Trophoblast cell (in vitro differentiated cells and primary cell): Measurements from ENCODE around the gene ZNF865.
"Not testable (repeated sequence)": the region's sequence is repeated elsewhere in the genome, so short reads cannot be mapped to it uniquely, and the experiment has no call there.

Experiments
- DNase-seq, 2 donors: peaks; one replicate each; pipeline ENCODE4 v3.0.0-alpha.2; 2016
- H2AFZ ChIP-seq: 2 replicates; pipeline ENCODE4 v1.6.1; 2013; ENCODE audit warnings: low read length, moderate library complexity, mild to moderate bottlenecking; ENCODE audit not compliant: insufficient read depth, poor library complexity
- H2AK5ac ChIP-seq: 2 replicates; pipeline ENCODE4 v1.6.1; 2013; ENCODE audit warnings: mild to moderate bottlenecking, low read length
- H2BK120ac ChIP-seq: 2 replicates; pipeline ENCODE4 v1.6.1; 2013; ENCODE audit warnings: low read length, mild to moderate bottlenecking, moderate library complexity; ENCODE audit not compliant: insufficient read depth, poor library complexity
- H2BK12ac ChIP-seq: 2 replicates; pipeline ENCODE4 v1.6.1; 2013; ENCODE audit warnings: mild to moderate bottlenecking, low read length, moderate library complexity
- H2BK5ac ChIP-seq: 2 replicates; pipeline ENCODE4 v1.6.1; 2013; ENCODE audit warnings: low read length, low read depth, moderate library complexity, mild to moderate bottlenecking; ENCODE audit not compliant: poor library complexity
- H3K14ac ChIP-seq: 2 replicates; pipeline ENCODE4 v1.6.1; 2013; ENCODE audit warnings: mild to moderate bottlenecking, low read length
- H3K18ac ChIP-seq: 2 replicates; pipeline ENCODE4 v1.6.1; 2013; ENCODE audit warnings: mild to moderate bottlenecking, low read length
- H3K23ac ChIP-seq: 2 replicates; pipeline ENCODE4 v1.6.1; 2013; ENCODE audit warnings: low read length
- H3K27ac ChIP-seq: 2 replicates; pipeline ENCODE4 v1.5.1; 2013; ENCODE audit warnings: low read depth, mild to moderate bottlenecking, inconsistent platforms, low read length, moderate library complexity
- H3K27me3 ChIP-seq: 2 replicates; pipeline ENCODE4 v1.6.1; 2013; ENCODE audit warnings: inconsistent platforms, mild to moderate bottlenecking, low read length, moderate library complexity; ENCODE audit not compliant: insufficient read depth
- H3K36me3 ChIP-seq, 2 experiments: 1 replicate in 1 of 2; 2 replicates in 1 of 2; pipeline ENCODE4 v1.6.1; 2013; ENCODE audit warnings: low read length in 2 of 2, mild to moderate bottlenecking in 2 of 2, moderate library complexity in 1 of 2; ENCODE audit not compliant: insufficient read depth in 2 of 2, control insufficient read depth in 1 of 2
- H3K4ac ChIP-seq: 2 replicates; pipeline ENCODE4 v1.6.1; 2013; ENCODE audit warnings: low read depth, mild to moderate bottlenecking, low read length, moderate library complexity
- H3K4me1 ChIP-seq, 2 experiments: 1 replicate in 1 of 2; 2 replicates in 1 of 2; pipeline ENCODE4 v1.6.1; 2013; ENCODE audit warnings: low read length in 2 of 2, mild to moderate bottlenecking in 2 of 2, moderate library complexity in 1 of 2; ENCODE audit not compliant: insufficient read depth in 2 of 2, control insufficient read depth in 1 of 2
- H3K4me2 ChIP-seq: 2 replicates; pipeline ENCODE4 v1.6.1; 2013; ENCODE audit warnings: inconsistent platforms, mild to moderate bottlenecking, low read length, moderate library complexity
- H3K4me3 ChIP-seq: 2 replicates; pipeline ENCODE4 v1.5.1; 2013; ENCODE audit warnings: mild to moderate bottlenecking, low read depth, low read length, inconsistent platforms
- H3K79me1 ChIP-seq: one replicate; pipeline ENCODE4 v1.6.1; 2013; ENCODE audit warnings: low read length
- H3K79me2 ChIP-seq: 2 replicates; pipeline ENCODE4 v1.6.1; 2013; ENCODE audit warnings: low read length, mild to moderate bottlenecking; ENCODE audit not compliant: control insufficient read depth, insufficient read depth, poor library complexity
- H3K9ac ChIP-seq: 2 replicates; pipeline ENCODE4 v1.6.1; 2013; ENCODE audit warnings: mild to moderate bottlenecking, low read length
- H3K9me3 ChIP-seq: 2 replicates; pipeline ENCODE4 v1.6.1; 2013; ENCODE audit warnings: low read depth, mild to moderate bottlenecking, control low read depth, inconsistent platforms, low read length; ENCODE audit not compliant: insufficient read depth
- H4K12ac ChIP-seq: 2 replicates; pipeline ENCODE4 v1.6.1; 2013; ENCODE audit warnings: low read depth, mild to moderate bottlenecking, low read length, moderate library complexity
- H4K8ac ChIP-seq: 2 replicates; pipeline ENCODE4 v1.6.1; 2013; ENCODE audit warnings: low read depth, mild to moderate bottlenecking, low read length, moderate library complexity
- H4K91ac ChIP-seq: one replicate; pipeline ENCODE4 v1.6.1; 2013; ENCODE audit warnings: low read depth, mild to moderate bottlenecking, low read length, moderate library complexity
- WGBS: extraction: QIAGEN DNeasy Blood & Tissue Kit; methylation state at CpG from one replicate; pipeline ENCODE4 v1.1.7; 2013; ENCODE audit warnings: missing lambda C conversion rate; ENCODE audit not compliant: insufficient read length, insufficient coverage; ENCODE audit errors: extremely low coverage; 5-methylcytosine and 5-hydroxymethylcytosine counted together

Gene ZNF865

DNA sequence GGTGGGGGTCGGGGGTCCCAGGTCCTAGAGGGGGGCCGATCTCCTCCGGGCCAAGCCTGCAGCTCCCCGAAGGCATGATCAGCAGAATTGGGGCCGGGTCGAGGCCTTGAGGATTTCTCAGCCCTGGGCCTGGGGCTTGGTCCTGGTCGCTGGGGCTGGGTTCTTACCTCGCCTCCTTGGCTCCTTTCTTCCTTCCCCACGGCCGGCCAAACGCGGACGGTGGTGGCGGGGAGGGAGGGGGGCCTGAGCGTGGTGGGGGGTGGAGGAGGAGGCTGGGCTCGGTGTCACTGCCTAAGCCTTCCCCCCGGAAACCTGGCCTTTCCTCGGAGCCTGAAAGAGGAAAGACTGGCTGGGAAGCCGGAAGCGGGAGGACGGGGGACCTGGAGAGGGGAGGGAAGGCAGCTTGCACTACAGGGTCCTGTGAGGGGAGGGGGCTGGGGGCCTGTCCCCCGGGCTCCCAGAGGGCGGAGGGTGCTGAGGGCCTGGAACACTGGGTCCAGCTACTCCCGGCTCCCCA, 24.8 kb upstream of the ZNF865 start, which contains the start of gene ZNF579:
Gene ZNF579 (minus strand): TSS at position 221 of the 517 bp plus-strand sequence. CDS start 1,209 bp downstream, outside the sequence.
- Histone ChIP-seq H3K23ac (no peak within 1 kb of the TSS), H3K27ac (peak within 1 kb of the TSS; percentile 94), H3K9ac (peak within 1 kb of the TSS; percentile 98), H3K79me1 (peaks cover 16% of the 10 kb centered on the region), H3K4ac (peak within 1 kb of the TSS; percentile 84), H3K4me1 (peaks cover 5 to 9% of the 10 kb centered on the region in 2 experiments), H2BK12ac (no peak within 1 kb of the TSS), H3K36me3 (peaks cover 25 to 26% of the 10 kb centered on the region in 2 experiments), H3K79me2 (peaks cover 13% of the 10 kb centered on the region), H2AK5ac (peak within 1 kb of the TSS; percentile 97), H3K9me3 (peaks cover 2% of the 10 kb centered on the region), H3K18ac (peak within 1 kb of the TSS; percentile 96), H3K4me2 (peak within 1 kb of the TSS; percentile 81), H4K91ac (peak within 1 kb of the TSS; percentile 96), H2BK120ac (peak within 1 kb of the TSS; percentile 65), H3K4me3 (peak within 1 kb of the TSS; percentile 92), H2BK5ac (peak within 1 kb of the TSS; percentile 86), H4K12ac (peak within 1 kb of the TSS; percentile 86), H4K8ac (peak within 1 kb of the TSS; percentile 94), H3K14ac (peak within 1 kb of the TSS; percentile 91), H2AFZ (peak within 1 kb of the TSS; percentile 68), H3K27me3 (no peaks in the 10 kb centered on the region)
- DNase-seq: peak in 1 of 2 donors; percentile 19
- no CpG with 5 or more reads among the region's 24 CpGs for WGBS

DNA sequence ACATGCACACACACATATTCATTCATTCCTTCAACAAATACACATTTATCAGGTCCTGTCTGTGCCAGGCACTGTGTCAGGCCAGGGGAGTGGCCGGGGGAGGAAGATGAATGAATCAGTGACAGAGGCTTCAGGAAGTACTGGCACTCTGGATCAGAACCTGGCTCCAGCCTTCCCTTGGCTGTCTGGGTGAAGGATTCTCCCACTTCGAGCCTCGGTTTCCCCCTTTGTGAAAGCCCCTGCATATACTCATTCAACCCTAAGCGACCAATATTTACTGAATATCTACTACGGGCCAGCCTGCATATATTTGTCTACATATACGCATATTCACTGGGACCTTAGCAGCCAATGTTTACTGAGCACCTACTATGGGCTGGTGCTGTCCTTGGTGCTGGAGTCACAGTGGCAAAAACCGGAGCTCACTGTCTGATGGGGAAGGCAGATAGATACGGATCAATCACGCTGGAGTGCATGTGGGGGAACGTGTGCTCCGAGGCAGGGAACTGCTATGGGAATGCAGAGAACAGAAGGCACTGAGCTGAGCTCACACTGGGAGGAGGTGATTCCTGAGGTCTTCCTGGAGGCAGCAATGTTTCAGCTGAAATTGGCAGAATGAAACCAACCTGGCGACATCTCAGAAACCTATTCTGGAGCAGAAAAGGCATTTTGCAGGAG, 24.2 kb upstream of the ZNF865 start:
- H3K4me3 ChIP-seq: peak overlapping the region; percentile 59
- peaks cover 19% of the 10 kb centered on the region for H3K79me1 ChIP-seq
- H3K36me3 ChIP-seq: peaks cover 25 to 26% of the 10 kb centered on the region in 2 experiments
- H4K91ac ChIP-seq: peak overlapping the region; percentile 78
- H3K9me3 ChIP-seq: peaks cover 2% of the 10 kb centered on the region
- H3K27me3 ChIP-seq: no peaks in the 10 kb centered on the region
- WGBS: no CpG with 5 or more reads among the region's 12 CpGs
- peak overlapping the region; percentile 18 for H3K9ac ChIP-seq
- peak overlapping the region; percentile 70 for H2BK5ac ChIP-seq
- peak in 1 of 2 donors; percentile 8 for DNase-seq
- H4K8ac ChIP-seq: peak overlapping the region; percentile 93
- H2AK5ac ChIP-seq: peak overlapping the region; percentile 58
- peaks cover 13% of the 10 kb centered on the region for H3K79me2 ChIP-seq
- peak overlapping the region; percentile 61 for H3K14ac ChIP-seq
- H2AFZ ChIP-seq: peak overlapping the region; percentile 61
- H2BK120ac ChIP-seq: peak overlapping the region; percentile 20
- peak overlapping the region; percentile 67 for H3K18ac ChIP-seq
- H3K27ac ChIP-seq: peak overlapping the region; percentile 11
- H2BK12ac ChIP-seq: no peak overlapping the region
- peak overlapping the region; percentile 72 for H3K4me2 ChIP-seq
- H3K4me1 ChIP-seq: peaks cover 5 to 13% of the 10 kb centered on the region in 2 experiments
- peak overlapping the region; percentile 86 for H4K12ac ChIP-seq
- H3K4ac ChIP-seq: no peak overlapping the region
- H3K23ac ChIP-seq: no peak overlapping the region

DNA sequence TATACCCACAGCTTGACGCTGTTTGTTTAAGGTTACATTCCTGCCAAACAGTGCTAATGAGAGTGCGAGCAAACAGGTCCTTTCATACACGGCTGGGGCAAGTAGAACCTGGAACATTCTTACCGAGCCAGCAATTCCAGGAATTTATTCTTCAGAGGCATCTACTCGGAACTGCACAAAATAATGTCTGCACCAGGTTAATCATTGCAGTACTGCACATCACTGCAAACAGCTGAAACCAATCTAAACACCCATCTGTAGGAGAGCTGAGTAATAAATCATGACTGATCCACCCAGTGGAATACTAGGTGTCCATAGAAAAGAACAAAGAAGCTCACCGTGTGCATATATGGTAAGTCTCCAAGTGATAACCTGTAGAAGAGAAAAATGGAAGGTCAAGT, 23.6 kb upstream of the ZNF865 start:
- peaks cover 2% of the 10 kb centered on the region for H3K9me3 ChIP-seq
- H2BK5ac ChIP-seq: no peak overlapping the region
- no peak overlapping the region for H2BK120ac ChIP-seq
- no peak overlapping the region for H3K14ac ChIP-seq
- no peak overlapping the region for H3K18ac ChIP-seq
- H3K4me3 ChIP-seq: no peak overlapping the region
- H2BK12ac ChIP-seq: no peak overlapping the region
- H2AK5ac ChIP-seq: no peak overlapping the region
- no peak overlapping the region for H2AFZ ChIP-seq
- peaks cover 13% of the 10 kb centered on the region for H3K79me2 ChIP-seq
- peaks cover 23 to 25% of the 10 kb centered on the region in 2 experiments for H3K36me3 ChIP-seq
- no peak overlapping the region for H3K4ac ChIP-seq
- H4K8ac ChIP-seq: no peak overlapping the region
- no peak overlapping the region for H4K12ac ChIP-seq
- no peak overlapping the region for H3K4me2 ChIP-seq
- peak in 1 of 2 donors; percentile 61 for DNase-seq
- no peaks in the 10 kb centered on the region for H3K27me3 ChIP-seq
- H3K23ac ChIP-seq: no peak overlapping the region
- H3K4me1 ChIP-seq: peaks cover 8 to 17% of the 10 kb centered on the region in 2 experiments
- H4K91ac ChIP-seq: no peak overlapping the region
- no peak overlapping the region for H3K9ac ChIP-seq
- no peak overlapping the region for H3K27ac ChIP-seq
- peaks cover 22% of the 10 kb centered on the region for H3K79me1 ChIP-seq
- no CpG with 5 or more reads among the region's 6 CpGs for WGBS

- H4K12ac ChIP-seq, H3K4me2 ChIP-seq, H3K9me3 ChIP-seq, H3K9ac ChIP-seq, DNase-seq, H3K4me3 ChIP-seq, H3K18ac ChIP-seq, H2BK120ac ChIP-seq, H3K23ac ChIP-seq, H4K91ac ChIP-seq, H2BK5ac ChIP-seq, H3K14ac ChIP-seq, H3K4ac ChIP-seq, H3K27me3 ChIP-seq, H2AK5ac ChIP-seq, H2BK12ac ChIP-seq, H3K27ac ChIP-seq, H4K8ac ChIP-seq, H2AFZ ChIP-seq: not testable (repeated sequence)
- peaks cover 19 to 20% of the 10 kb centered on the region in 2 experiments for H3K36me3 ChIP-seq
- H3K79me1 ChIP-seq: peaks cover 25% of the 10 kb centered on the region
- no CpG with 5 or more reads among the region's 4 CpGs for WGBS
- peaks cover 10 to 20% of the 10 kb centered on the region in 2 experiments for H3K4me1 ChIP-seq
- peaks cover 13% of the 10 kb centered on the region for H3K79me2 ChIP-seq
Observed at GRCh38 chr19:55582284-55582683, 23.2 kb upstream of the ZNF865 start.
